SKM-1 treated with dmso at 0.1 percent for 144 hours (cell line): Measurements from ENCODE around the gene PLEKHH1.
A peak's percentile ranks its signal among the peaks of the same experiment; 100 is the strongest.
"Not testable (repeated sequence)": the region's sequence is repeated elsewhere in the genome, so short reads cannot be mapped to it uniquely, and the experiment has no call there.

Experiments
- DNase-seq: peaks from one replicate; lab custom pipeline; 2025; ENCODE audit not compliant: unreplicated experiment; lab: John Stamatoyannopoulos, UW

PLEKHH1 gene

GRCh38 chr14:67579636-67580035, 46.5 kb downstream of the PLEKHH1 start:
- DNase-seq: no peak

- DNase-seq: no peak
Observed at GRCh38 chr14:67580336-67581171, 47.5 kb downstream of the PLEKHH1 start.

DNA sequence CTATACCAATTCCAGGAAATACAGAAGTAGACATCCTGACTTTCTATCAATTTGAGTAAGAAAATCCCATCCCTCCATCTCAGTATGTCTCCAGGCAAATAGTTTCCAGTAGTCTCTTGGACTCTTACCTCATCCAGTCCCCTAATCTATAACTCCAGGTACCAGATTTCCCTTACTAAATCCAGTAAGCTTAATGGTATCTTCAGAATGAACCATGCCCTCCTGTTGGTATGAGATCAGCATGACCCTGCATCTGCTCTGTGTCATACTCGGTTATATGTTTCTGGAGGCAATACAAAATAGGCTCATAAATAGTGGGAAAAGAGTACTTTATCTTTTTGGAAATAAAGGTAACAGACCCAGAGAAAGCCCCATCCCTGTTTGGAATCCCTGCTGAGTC, 48.6 kb downstream of the PLEKHH1 start:
- DNase-seq: no peak

DNA sequence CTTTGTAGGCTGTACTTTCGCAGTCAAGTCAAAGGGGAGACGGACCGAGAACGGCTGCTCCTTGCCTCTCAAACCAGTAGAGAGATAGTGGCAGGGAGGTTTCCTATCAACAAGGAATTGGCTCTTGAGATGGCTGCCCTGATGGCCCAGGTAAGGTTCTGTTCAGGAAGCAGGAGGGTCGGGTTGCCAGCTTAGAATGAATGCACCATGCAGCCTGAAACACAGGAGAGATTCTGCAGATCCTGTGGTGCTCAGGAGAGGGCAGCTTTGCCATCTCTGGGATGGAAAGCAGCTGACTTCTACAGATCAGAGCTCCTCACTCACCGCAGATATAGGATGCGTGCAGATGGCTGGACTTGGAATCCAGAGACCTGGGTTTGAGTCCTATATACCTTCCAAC, 49.0 kb downstream of the PLEKHH1 start:
- no peak for DNase-seq

DNA sequence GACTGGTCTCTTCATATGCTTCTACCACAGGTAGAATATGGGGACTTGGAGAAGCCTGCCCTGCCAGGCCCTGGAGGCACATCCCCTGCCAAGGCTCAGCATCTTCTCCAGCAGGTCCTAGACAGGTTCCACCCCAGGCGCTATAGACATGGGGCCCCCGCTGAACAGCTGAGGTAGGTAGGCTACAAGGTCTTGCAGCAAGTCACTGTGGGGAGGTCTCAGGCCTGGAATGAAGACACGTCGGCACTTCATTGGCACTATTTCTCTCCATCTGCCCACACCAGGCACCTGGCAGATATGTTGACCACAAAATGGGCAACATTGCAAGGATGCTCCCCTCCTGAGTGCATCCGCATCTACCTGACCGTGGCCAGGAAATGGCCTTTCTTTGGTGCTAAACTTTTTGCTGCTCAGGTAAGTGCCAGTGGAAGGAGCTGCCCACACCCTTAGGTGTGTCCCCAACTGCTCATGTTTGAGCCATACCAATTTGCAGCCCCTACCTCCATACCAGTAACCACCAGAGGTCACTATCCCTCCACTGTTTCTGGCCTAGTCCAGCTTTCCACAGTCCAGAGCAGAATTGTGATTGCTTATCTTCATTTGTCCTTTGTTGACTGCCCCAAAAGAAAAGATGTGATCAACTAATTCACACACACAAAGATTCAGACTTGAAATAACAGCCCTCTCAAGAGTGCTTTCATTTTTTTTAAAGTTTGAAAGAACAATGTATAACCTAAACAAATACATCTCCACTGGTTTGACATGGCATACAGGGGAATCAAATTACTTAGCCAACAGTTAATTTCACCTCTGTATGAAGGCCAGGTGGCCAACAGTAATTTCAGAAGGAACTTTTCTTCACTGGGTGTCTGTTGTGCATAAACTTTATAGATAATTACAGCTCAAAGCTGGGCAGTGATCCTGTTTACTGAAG, 50.9 kb downstream of the PLEKHH1 start:
- no peak for DNase-seq

- no peak for DNase-seq
Observed at GRCh38 chr14:67584978-67585377, 51.9 kb downstream of the PLEKHH1 start.

DNA sequence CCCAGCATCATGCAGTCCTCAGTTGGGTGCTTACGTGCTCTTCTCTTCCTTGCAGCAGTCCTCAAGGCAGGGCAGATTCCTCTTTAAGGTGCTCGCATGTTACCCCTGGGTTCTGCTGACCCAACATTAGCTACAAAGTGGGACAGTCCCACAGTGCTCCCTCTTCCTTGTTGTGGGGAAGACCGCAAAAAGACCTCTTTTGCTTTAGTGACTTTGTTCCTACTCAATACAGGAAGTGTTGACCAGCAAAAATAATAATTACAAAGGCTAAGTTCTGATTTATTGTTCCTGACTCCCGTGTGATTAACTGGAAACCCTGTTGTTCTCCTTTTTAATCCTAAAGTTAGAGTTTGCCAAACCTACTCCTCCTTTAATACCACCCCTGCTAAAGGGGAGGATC, 53.3 kb downstream of the PLEKHH1 start:
- DNase-seq: no peak

DNA sequence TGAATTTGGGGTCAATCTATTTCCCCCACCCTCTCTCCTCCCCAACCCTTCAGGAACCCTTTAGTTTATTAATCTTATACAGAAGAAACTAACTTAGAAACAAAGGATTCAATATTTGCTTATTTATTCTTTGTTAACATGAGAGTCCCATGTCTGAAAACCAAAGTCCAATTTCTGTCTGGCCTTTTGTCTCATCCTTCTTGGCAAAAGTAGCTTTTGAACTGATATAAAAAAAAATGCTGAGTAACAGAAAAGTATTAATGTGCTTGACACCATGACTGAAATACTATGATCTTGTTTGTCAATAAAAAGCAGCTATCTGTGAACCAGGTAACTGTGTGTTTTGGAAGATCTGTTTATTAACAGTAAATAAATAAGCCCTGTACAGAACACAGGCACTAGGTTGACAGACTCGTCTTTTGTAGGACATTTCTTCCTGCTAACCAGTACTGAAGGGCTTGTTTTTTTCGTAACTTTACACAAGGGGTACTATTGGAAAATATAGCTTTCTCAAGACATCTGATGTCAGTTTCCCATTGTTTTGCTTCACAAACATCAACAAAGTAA, 56.2 kb downstream of the PLEKHH1 start:
- DNase-seq: no peak

- DNase-seq: not testable (repeated sequence)
Observed at GRCh38 chr14:67593650-67594049, 60.6 kb downstream of the PLEKHH1 start.

DNA sequence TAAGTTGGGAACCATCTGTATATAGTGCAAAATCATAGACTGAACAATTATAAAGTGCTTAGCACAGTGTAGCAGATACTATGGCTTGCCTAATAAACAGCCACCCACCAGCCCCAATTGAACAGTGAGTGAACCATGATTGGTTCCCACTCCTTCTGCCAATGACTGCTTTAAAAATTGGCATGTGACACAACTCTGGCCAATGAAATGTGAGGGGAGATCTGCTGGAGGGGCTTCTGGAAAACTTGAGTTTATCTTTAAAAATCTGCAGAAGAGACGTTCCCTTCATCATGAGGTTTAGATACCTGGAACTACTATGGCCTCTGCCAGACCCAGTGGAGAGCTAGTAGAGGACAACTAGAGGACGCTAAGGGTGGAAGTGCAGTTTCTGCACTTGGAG, 62.3 kb downstream of the PLEKHH1 start:
- DNase-seq: no peak

DNA sequence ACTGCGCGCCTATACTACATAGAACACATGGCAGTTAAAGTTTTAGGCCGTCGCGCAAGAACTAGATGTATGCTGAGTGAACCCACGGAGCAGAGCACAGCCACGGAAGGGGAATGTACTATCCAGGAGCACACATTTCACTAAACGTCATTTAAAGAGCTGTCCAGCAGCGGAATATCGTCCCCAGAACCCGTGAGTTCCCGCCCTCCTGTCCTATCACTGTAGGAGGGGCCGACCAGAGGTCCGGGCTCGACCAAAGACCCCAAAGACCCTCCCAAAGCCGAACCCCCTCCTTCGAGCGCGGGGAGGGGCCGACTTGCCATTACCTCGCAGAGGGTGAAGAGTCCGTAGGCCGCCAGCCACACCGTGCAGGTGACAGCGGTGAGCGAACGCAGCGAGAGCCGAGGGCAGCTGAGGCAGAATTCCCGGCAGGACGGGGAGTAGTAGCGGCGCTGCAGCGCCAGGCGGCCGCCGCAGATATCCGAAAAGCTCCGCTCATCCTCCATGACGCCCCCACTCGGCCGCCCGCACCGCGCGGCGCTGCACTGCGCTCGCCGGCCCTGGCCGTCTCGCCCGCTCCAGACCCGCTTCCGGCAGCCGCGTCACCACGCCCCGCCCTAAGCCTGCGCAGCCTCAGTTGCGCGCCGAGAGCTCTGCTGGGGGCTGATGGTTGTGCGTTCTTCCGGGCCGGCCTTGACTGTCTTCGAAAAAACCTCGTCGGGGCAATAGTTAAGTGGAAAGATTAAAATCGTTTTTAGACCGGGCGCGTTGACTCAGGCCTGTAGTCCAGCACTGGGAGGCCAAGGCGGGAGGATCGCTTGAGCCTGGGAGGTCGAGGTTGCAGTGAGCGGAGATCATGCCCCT, 66.8 kb downstream of the PLEKHH1 start, which contains the start of gene PIGH:
PIGH (minus strand) TSS at position 571 of the 864 bp plus-strand sequence; CDS start at position 506, 65 bp downstream.
- DNase-seq: peak; percentile 69

DNA sequence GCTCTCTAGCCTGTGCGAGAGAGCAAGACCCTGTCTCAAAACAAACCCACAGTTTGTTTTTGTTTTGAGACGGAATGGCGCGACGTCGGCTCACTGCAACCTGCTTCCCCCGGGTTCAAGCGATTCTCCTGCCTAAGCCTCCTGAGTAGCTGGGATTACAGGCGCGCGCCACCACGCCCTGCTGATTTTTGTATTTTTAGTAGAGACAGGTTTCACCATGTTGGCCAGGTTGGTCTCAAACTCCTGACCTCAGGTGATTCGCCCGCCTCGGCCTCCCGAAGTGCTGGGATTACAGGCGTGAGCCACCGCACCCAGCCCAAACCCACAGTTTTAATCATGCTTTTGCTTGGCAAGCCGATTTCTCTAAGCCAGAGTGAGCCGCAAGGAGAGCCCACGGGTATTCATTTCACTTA, 67.5 kb downstream of the PLEKHH1 start:
- DNase-seq: not testable (repeated sequence)

- DNase-seq: no peak
Observed at GRCh38 chr14:67602076-67602475, 69.0 kb downstream of the PLEKHH1 start.

GRCh38 chr14:67602995-67603545, 70.0 kb downstream of the PLEKHH1 start:
- DNase-seq: no peak

- DNase-seq: no peak
Observed at GRCh38 chr14:67607646-67608045, 74.6 kb downstream of the PLEKHH1 start.

DNA sequence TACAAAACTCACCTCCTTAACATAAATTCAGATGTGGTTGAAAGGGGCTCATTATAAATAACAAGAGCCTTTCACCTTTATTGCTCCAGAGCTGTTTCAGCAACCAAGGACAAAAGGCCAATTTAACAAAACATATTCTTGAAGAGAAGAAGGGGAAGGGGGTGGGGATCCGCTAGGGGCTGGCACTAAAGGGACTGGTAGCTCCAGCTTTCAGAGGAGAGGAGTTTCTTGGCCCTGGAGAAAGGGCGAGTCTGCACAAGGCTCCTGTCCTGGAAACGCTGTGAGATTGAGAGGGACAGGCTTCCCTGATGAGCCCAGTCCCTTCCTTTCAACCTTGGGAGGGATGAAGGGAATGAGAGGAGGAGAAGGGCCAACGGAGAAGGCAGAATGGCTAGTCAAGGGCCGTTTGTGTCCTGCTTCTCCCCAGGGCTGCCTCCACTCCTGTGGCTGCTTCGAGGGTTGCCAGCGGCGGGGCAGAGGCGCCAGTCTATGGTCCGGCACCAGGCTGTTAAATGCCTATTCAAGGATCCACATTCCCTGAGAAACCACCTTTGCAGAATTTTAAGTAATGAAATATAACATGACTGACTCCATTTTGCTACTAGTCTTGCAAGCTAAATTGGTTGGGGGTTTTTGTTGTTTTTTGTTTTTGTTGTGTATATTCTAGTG, 76.7 kb downstream of the PLEKHH1 start:
- DNase-seq: no peak

GRCh38 chr14:67610491-67610890, 77.4 kb downstream of the PLEKHH1 start:
- DNase-seq: no peak

- peak; percentile 42 for DNase-seq
Observed at GRCh38 chr14:67618617-67619063, 85.5 kb downstream of the PLEKHH1 start.

- peak; percentile 63 for DNase-seq
Observed at GRCh38 chr14:67619446-67620216, 86.5 kb downstream of the PLEKHH1 start, which contains the start of gene ARG2. ARG2 (plus strand) TSS chr14:67619920; CDS start chr14:67619978, 58 bp downstream.
